CD4-positive, CD25-positive, alpha-beta regulatory T cell (primary cell): ENCODE results near the gene TMUB2. TPM values are rescaled to one million over a fixed set of nuclear protein-coding genes. Genes with fewer than 3 reads are reported as not detected.
"Not testable (repeated sequence)": the region's sequence is repeated elsewhere in the genome, so short reads cannot be mapped to it uniquely, and the experiment has no call there.

Experiments used
- ATAC-seq, 2 donors: fragments of 150-1000 bp; cut with Tn5 transposase; one replicate each; pipeline ENCODE4 v1.10.0; 2021; ENCODE audit warnings: low read depth in 2 of 2, moderate number of reproducible peaks in 2 of 2, moderate library complexity in 1 of 2
- DNase-seq, 3 donors: peaks; one replicate each; pipeline versions ENCODE4 v3.0.0 to v3.0.0-alpha.2; 2012 to 2022; ENCODE audit warnings: mixed read lengths in 1 of 3
- H3K27ac ChIP-seq: one replicate; pipeline ENCODE4 v1.7.0; 2013; ENCODE audit warnings: mild to moderate bottlenecking, low read length; ENCODE audit not compliant: insufficient read depth, poor library complexity, severe bottlenecking
- H3K27me3 ChIP-seq: one replicate; pipeline ENCODE4 v1.7.0; 2013; ENCODE audit warnings: low read length; ENCODE audit not compliant: control insufficient read depth, insufficient read depth
- H3K36me3 ChIP-seq: one replicate; pipeline ENCODE4 v1.7.0; 2013; ENCODE audit warnings: mild to moderate bottlenecking, low read length, moderate library complexity; ENCODE audit not compliant: control insufficient read depth, insufficient read depth
- H3K4me1 ChIP-seq: 2 replicates; pipeline ENCODE4 v1.7.0; 2013; ENCODE audit warnings: mild to moderate bottlenecking, low read length; ENCODE audit not compliant: insufficient read depth, control insufficient read depth, poor library complexity, severe bottlenecking
- H3K4me3 ChIP-seq: one replicate; pipeline ENCODE4 v1.7.0; 2013; ENCODE audit warnings: low read depth, mild to moderate bottlenecking, low read length, moderate library complexity
- H3K9me3 ChIP-seq, 2 experiments: 1 replicate in 1 of 2; 2 replicates in 1 of 2; pipeline ENCODE4 v1.7.0; 2013; ENCODE audit warnings: low read length in 2 of 2, mild to moderate bottlenecking in 1 of 2, moderate library complexity in 1 of 2; ENCODE audit not compliant: control insufficient read depth in 2 of 2
- H3K27ac Mint-ChIP-seq, 3 donors: one replicate each; pipeline ENCODE4 v1.8.0; 2020 to 2022; ENCODE audit warnings: mild to moderate bottlenecking in 3 of 3, mixed read lengths in 3 of 3, moderate library complexity in 2 of 3
- H3K27me3 Mint-ChIP-seq: one replicate; pipeline ENCODE4 v1.8.0; 2022; ENCODE audit warnings: mild to moderate bottlenecking, mixed read lengths
- H3K36me3 Mint-ChIP-seq: one replicate; pipeline ENCODE4 v1.8.0; 2020; ENCODE audit warnings: mixed read lengths
- H3K4me1 Mint-ChIP-seq, 4 donors: one replicate each; pipeline ENCODE4 v1.8.0; 2020 to 2022; ENCODE audit warnings: mixed read lengths in 4 of 4, mild to moderate bottlenecking in 1 of 4
- H3K4me3 Mint-ChIP-seq, 4 donors: one replicate each; pipeline ENCODE4 v1.8.0; 2020 to 2022; ENCODE audit warnings: mild to moderate bottlenecking in 4 of 4, mixed read lengths in 4 of 4, moderate library complexity in 3 of 4
- H3K9me3 Mint-ChIP-seq, 7 donors: one replicate each; pipeline ENCODE4 v1.8.0; 2020 to 2022; ENCODE audit warnings: mixed read lengths in 7 of 7, mild to moderate bottlenecking in 3 of 7, moderate library complexity in 2 of 7
- polyA plus RNA-seq, 4 donors: library from polyadenylated mRNA; unstranded; fragments of 300-500 nt; fragmentation: Illumina TruSeq; gene quantifications; one replicate each; pipeline ENCODE4 v1.2.3, GENCODE V29; 2021
- total RNA-seq: library from RNA; stranded (reverse); gene quantifications from one replicate; pipeline ENCODE4 v1.2.3, GENCODE V29; 2022

Gene TMUB2
- total and polyA plus RNA-seq, 5 donors from 2014 or later = 31.7 to 67.7 (median 35.4) TPM

DNA sequence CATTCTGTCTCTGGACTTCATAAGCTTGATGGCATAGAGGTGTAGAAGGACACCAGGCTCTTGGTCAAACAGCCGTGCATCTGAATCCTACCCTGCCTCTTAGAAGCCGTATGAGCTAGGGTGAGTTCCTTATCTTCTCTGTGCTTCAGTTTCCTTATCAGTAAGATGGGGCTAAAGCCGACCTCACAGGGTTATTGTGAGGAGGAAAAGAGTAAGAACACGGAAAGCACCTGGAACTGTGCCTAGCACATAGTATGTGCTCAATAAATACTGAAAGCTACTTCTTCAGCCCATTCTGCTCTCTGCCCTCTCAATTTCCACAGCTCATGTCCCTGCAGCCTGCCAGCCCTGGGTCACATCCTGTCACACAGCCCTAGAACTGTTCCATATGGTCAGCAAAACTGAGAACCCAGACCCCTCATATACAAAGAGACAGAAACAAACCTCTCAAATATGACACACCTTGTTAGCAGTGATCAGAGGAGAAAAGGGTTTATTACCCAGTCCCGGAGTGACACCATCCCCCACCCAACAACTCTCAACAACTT lies 49.7 kb downstream of the TMUB2 start:
- Mint-ChIP-seq H3K27ac (no peak overlapping the region), H3K4me1 (peaks cover 0 to 6% (median 2%) of the 10 kb centered on the region in 4 donors), H3K27me3 (peaks cover 18% of the 10 kb centered on the region), H3K9me3 (no peaks in the 10 kb centered on the region), H3K36me3 (no peaks in the 10 kb centered on the region), H3K4me3 (no peak overlapping the region)
- Histone ChIP-seq H3K27ac (no peak overlapping the region), H3K27me3 (no peaks in the 10 kb centered on the region), H3K9me3 (no peaks in the 10 kb centered on the region), H3K4me3 (no peak overlapping the region), H3K36me3 (no peaks in the 10 kb centered on the region), H3K4me1 (no peaks in the 10 kb centered on the region)
- ATAC-seq (no peak), DNase-seq (no peak)

GRCh38 chr17:44237886-44238285 lies 51.1 kb downstream of the TMUB2 start:
- not testable (repeated sequence) for ATAC-seq, H3K4me1 Mint-ChIP-seq, H3K27ac ChIP-seq, H3K27me3 Mint-ChIP-seq, H3K4me1 ChIP-seq, H3K9me3 Mint-ChIP-seq, H3K9me3 ChIP-seq, DNase-seq, H3K36me3 Mint-ChIP-seq, H3K36me3 ChIP-seq, H3K27me3 ChIP-seq, H3K4me3 ChIP-seq, H3K4me3 Mint-ChIP-seq, H3K27ac Mint-ChIP-seq

DNA sequence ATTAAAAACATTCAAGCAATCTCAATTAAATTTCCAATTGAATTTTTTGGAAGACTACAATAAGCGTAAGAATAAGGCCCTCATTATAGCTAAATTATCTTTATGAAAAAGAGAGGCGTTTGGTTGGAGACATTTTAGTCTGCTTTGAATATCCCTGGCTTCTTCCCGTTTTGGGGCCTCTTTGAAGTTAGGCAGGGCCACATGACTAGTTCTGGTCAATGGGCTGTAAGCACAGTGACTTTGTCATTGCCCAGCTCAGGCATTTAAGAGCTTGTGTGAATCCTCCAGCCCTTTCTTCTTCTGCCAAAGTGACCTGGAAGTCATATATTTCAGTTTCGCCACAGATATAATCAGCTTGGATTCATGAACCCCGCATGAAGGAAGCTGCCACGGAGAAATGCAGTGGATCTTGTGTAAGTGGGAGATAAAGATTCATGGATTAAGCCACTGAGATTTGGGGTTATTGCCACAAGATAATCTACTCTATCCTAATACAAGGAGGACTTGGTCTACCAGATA lies 54.4 kb downstream of the TMUB2 start:
- H3K36me3 Mint-ChIP-seq = no peaks in the 10 kb centered on the region
- Histone ChIP-seq H3K4me1 (peaks cover 11% of the 10 kb centered on the region), H3K27me3 (no peaks in the 10 kb centered on the region), H3K9me3 (no peaks in the 10 kb centered on the region), H3K4me3 (no peak overlapping the region), H3K27ac (no peak overlapping the region), H3K36me3 (no peaks in the 10 kb centered on the region)
- H3K27me3 Mint-ChIP-seq = peaks cover 4% of the 10 kb centered on the region
- H3K4me3 Mint-ChIP-seq = no peak overlapping the region
- ATAC-seq (no peak), DNase-seq (no peak)
- H3K4me1 Mint-ChIP-seq = peaks cover 8 to 13% (median 12%) of the 10 kb centered on the region in 4 donors
- H3K27ac Mint-ChIP-seq = no peak overlapping the region
- H3K9me3 Mint-ChIP-seq = peaks cover 0 to 3% (median 0%) of the 10 kb centered on the region in 7 donors

Other genes starting within 250 kb of the TMUB2 start
- not detected for gene PPY, start 244.5 kb upstream of the TMUB2 start, total RNA-seq
- gene PPY, start 244.5 kb upstream of the TMUB2 start, polyA plus RNA-seq = not detected
- not detected for gene PYY, start 233.0 kb upstream of the TMUB2 start, total RNA-seq
- gene PYY, start 233.0 kb upstream of the TMUB2 start, polyA plus RNA-seq = not detected
- 0.39 TPM for gene NAGS, start 182.3 kb upstream of the TMUB2 start, total RNA-seq
- 1 to 10 TPM; 1.2 to 1.9 (median 1.3) TPM for gene NAGS, start 182.3 kb upstream of the TMUB2 start, polyA plus RNA-seq
- gene TMEM101, start 172.0 kb upstream of the TMUB2 start, total RNA-seq = 15.8 TPM
- gene TMEM101, start 172.0 kb upstream of the TMUB2 start, polyA plus RNA-seq = 10 to 100 TPM; 40.7 to 44.9 (median 41.3) TPM
- 42.6 TPM for gene LSM12, start 120.3 kb upstream of the TMUB2 start, total RNA-seq
- gene LSM12, start 120.3 kb upstream of the TMUB2 start, polyA plus RNA-seq = 10 to 100 TPM; 69.8 to 83.7 (median 72.6) TPM
- 10.7 TPM for gene G6PC3, start 116.2 kb upstream of the TMUB2 start, total RNA-seq
- 10 to 100 TPM; 15.0 to 21.5 (median 16.5) TPM for gene G6PC3, start 116.2 kb upstream of the TMUB2 start, polyA plus RNA-seq
- 69.1 TPM for gene HDAC5, start 63.3 kb upstream of the TMUB2 start, total RNA-seq
- gene HDAC5, start 63.3 kb upstream of the TMUB2 start, polyA plus RNA-seq = 10 to 100 TPM; 10.6 to 16.4 (median 13.0) TPM
- 9.2 TPM for gene HROB, start 45.0 kb upstream of the TMUB2 start, total RNA-seq
- gene HROB, start 45.0 kb upstream of the TMUB2 start, polyA plus RNA-seq = under 1 TPM; 0.16 to 0.67 (median 0.38) TPM
- gene ASB16, start 16.3 kb upstream of the TMUB2 start, total RNA-seq = not detected
- under 1 TPM in 2 of 4 donors, not detected in 2; 0.09 to 0.16 TPM for gene ASB16, start 16.3 kb upstream of the TMUB2 start, polyA plus RNA-seq
- gene ATXN7L3, start 12.9 kb downstream of the TMUB2 start, total RNA-seq = 103 TPM
- 10 to 100 TPM; 10.3 to 16.1 (median 12.6) TPM for gene ATXN7L3, start 12.9 kb downstream of the TMUB2 start, polyA plus RNA-seq
- gene UBTF, start 32.7 kb downstream of the TMUB2 start, total RNA-seq = 104 TPM
- 10 to 100 TPM; 22.3 to 28.5 (median 26.5) TPM for gene UBTF, start 32.7 kb downstream of the TMUB2 start, polyA plus RNA-seq
- gene SLC4A1, start 81.2 kb downstream of the TMUB2 start, total RNA-seq = not detected
- not detected for gene SLC4A1, start 81.2 kb downstream of the TMUB2 start, polyA plus RNA-seq
- 0.27 TPM for gene RUNDC3A, start 121.6 kb downstream of the TMUB2 start, total RNA-seq
- gene RUNDC3A, start 121.6 kb downstream of the TMUB2 start, polyA plus RNA-seq = under 1 TPM in 1 of 4 donors, not detected in 3; 0.96 TPM
- 64.7 TPM for gene SLC25A39, start 137.9 kb downstream of the TMUB2 start, total RNA-seq
- 100 to 1,000 TPM in 1 of 4 donors, 10 to 100 TPM in 3; 93.8 to 112 (median 98.4) TPM for gene SLC25A39, start 137.9 kb downstream of the TMUB2 start, polyA plus RNA-seq
- 24.3 TPM for gene GRN, start 158.3 kb downstream of the TMUB2 start, total RNA-seq
- 10 to 100 TPM; 29.1 to 39.4 (median 33.7) TPM for gene GRN, start 158.3 kb downstream of the TMUB2 start, polyA plus RNA-seq
- 0.25 TPM for gene FAM171A2, start 176.9 kb downstream of the TMUB2 start, total RNA-seq
- gene FAM171A2, start 176.9 kb downstream of the TMUB2 start, polyA plus RNA-seq = under 1 TPM in 2 of 4 donors, not detected in 2; 0.07 to 0.09 TPM
- 19.5 TPM for gene ITGA2B, start 202.7 kb downstream of the TMUB2 start, total RNA-seq
- not detected for gene ITGA2B, start 202.7 kb downstream of the TMUB2 start, polyA plus RNA-seq